ENCODE results near the gene ALDH9A1.
"Not testable (repeated sequence)": the region's sequence is repeated elsewhere in the genome, so short reads cannot be mapped to it uniquely, and the experiment has no call there.

The ALDH9A1 gene

GRCh38 chr1:165686971-165687433 lies 11.4 kb downstream of the ALDH9A1 start:
- no peak for DNase-seq (ENCODE audit: low read depth)

DNA sequence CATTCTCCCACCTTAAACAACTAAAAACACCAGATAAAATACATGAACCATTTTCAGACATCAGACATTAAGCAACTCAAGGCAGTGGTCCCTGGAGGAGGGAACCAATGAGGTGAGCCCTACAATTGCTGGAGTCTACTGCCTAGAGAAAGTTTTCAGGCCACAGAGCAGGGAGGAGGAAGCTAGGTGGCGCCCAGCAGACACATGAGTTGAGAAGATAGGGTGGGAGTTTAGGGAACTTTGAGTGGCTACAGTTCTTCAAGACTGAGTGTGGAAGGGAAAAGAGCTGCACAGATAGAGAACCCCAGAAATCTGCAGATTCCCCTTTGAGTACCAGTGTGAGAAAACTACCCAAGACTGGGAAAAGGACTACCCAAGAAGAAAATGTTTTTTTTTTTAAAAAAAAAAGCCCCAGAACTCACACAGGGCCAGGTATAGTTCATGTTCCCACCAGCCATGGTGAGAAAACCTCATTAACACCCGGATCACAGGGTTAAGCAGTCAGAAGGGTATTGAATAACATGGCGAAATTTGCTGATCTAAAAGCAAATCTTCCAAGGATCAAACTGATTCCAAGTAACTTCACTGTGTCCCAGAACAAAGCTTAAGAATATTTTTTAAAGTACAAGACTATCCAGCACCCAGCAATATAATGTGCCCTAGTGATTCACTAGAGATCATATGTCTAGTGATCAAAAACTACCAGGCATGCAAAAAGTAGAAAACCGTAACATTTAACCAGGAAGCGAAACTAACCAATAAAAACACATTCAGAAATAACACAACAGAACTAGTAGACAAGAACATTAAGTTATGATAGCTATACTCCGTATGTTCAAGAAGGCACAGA lies 12.0 kb downstream of the ALDH9A1 start:
- no peak for DNase-seq (ENCODE audit: low read depth)

- DNase-seq (ENCODE audit: low read depth): no peak
These were observed 14.4 kb downstream of the ALDH9A1 start for GRCh38 chr1:165683848-165684485.

- DNase-seq (ENCODE audit: low read depth): not testable (repeated sequence)
These were observed 17.6 kb downstream of the ALDH9A1 start for GRCh38 chr1:165680773-165681172.

GRCh38 chr1:165680303-165680702 lies 18.1 kb downstream of the ALDH9A1 start:
- no peak for DNase-seq (ENCODE audit: low read depth)

DNA sequence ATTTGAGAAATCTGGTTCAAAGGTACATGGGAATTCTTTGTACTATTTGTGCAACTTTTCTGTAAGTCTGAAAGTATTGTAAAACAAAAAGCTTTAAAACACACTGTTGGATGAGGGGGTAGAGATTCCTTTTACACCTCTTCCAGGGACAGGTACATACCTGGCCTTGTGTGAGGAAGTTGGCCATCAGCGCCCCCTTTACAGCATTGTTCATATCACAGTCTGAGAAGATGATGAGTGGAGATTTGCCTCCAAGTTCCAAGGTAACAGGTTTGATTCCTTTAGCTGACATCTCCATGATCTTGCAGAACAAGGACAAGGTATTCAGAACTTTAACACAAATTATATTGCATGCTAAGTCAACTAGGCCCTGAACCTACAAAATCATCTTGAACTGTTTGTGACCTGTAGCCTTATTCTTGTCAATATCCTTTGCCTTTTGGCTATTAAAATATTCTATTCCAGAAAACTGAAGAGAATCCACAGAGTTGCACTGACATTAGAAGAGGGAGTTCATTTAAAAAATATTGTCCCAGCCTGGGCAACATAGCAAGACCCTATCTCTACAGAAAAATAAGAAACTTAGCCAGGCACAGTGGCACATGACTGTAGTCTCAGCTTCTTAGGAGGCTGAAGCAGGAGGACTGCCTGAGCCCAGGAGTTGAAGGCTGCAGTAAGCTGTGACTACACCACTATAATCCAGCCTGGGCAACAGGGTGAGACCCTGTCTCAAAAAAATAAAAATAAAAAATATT lies 18.9 kb downstream of the ALDH9A1 start:
- DNase-seq (ENCODE audit: low read depth): no peak

DNA sequence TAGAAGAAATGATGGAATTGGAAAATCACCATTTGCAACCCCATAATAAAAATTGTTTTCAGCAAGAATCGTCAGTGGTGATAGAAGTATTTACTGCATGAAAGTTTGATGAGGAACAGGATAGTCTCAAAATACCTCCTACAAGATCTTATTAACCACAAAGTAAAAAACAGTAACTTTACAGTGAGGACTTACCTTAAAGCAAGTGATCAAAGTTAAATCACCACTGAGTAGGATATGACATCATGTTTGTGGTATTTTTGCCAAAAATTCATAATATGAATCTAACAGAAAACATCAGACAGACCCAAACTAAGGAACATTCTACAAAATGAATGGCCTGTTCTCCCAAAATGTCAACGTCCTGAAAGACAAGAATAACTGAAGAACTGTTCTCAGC lies 19.9 kb downstream of the ALDH9A1 start:
- DNase-seq (ENCODE audit: low read depth): no peak

GRCh38 chr1:165675794-165676193 lies 22.6 kb downstream of the ALDH9A1 start:
- DNase-seq (ENCODE audit: low read depth): no peak

- no peak for DNase-seq (ENCODE audit: low read depth)
These were observed 23.8 kb downstream of the ALDH9A1 start for GRCh38 chr1:165674599-165674998.

DNA sequence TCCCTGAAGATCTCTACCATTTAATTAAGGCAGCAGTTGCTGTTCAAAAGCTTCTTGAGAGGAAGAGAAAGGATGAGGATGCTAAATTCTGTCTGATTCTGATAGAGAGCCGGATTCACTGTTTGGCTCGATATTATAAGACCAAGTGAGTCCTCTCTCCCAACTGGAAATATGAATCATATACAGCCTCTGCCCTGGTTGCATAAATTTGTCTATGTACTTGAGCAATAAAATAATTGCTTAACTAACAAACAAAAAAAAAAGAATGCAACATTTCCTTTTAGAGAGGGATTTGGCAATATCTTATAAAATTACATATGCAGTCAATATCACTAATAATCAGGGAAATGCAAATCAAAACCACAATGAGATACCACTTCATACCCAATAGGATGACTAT lies 26.8 kb downstream of the ALDH9A1 start:
- no peak for DNase-seq (ENCODE audit: low read depth)

GRCh38 chr1:165668184-165668583 lies 30.2 kb downstream of the ALDH9A1 start:
- no peak for DNase-seq (ENCODE audit: low read depth)

DNA sequence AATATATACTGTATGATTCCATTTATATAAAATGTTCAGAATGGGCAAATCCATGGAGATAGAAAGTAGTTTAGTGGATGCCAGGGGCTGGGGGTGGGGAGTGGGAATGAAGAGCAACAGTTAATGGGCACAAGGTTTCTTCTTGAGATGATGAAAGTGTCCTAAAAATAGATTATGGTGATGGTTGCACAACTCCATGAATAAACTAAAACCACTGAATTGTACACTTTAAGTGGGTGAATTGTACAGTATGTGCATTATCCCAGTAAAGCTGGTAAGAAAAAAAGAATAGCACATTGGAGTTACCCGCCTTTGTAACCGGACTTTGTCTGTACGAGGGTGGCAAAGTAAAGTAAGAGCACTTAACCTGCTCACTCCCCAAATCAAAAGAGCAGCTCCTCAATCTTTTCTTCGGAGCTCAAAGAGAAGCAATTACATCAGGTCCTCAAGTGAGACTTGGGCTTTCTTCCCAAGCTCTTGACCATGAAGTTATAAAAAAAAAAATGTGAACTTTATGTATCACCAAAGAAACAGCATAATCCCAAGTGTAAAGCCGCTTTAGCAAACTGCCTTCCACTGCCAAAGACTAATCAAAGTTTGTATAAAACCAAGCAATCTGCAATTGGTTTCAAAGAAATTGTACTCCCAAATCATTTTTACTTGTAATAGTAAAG lies 32.1 kb downstream of the ALDH9A1 start:
- DNase-seq (ENCODE audit: low read depth): no peak

DNA sequence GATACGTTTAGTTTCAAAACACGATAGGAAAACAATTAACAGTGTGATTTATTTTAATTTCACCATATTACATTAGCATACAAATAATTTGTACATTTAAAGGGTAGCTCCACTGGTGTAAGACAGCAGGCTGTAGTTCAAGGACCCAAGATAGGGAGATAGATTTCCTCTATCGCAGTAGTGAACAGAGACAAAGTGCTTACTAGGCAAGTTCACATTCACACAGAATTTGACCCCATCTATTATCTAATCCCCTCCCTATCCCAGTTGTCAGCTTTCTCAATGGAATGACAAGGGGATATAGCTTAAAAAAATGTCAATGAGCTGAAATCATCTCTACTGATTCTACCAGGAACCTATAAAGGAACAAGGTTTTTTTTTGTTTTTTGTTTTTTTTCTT lies 36.2 kb downstream of the ALDH9A1 start:
- DNase-seq (ENCODE audit: low read depth): no peak

GRCh38 chr1:165661703-165662102 lies 36.7 kb downstream of the ALDH9A1 start:
- no peak for DNase-seq (ENCODE audit: low read depth)

DNA sequence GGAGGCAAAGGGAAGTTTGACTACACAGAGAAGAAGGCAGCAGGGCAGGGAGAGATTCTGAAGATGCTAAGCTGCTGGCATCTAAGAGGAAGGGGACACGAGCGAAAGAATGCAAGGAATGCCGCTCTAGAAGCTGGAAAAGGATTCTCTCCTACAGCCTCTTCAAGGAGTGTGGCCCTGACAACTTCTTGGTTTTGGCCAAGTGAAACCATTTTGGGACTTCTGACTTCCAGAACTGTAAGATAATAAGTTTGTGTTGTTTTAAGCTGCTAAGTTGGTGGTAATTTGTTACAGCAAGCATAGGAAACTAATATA lies 38.8 kb downstream of the ALDH9A1 start:
- DNase-seq (ENCODE audit: low read depth): no peak

DNA sequence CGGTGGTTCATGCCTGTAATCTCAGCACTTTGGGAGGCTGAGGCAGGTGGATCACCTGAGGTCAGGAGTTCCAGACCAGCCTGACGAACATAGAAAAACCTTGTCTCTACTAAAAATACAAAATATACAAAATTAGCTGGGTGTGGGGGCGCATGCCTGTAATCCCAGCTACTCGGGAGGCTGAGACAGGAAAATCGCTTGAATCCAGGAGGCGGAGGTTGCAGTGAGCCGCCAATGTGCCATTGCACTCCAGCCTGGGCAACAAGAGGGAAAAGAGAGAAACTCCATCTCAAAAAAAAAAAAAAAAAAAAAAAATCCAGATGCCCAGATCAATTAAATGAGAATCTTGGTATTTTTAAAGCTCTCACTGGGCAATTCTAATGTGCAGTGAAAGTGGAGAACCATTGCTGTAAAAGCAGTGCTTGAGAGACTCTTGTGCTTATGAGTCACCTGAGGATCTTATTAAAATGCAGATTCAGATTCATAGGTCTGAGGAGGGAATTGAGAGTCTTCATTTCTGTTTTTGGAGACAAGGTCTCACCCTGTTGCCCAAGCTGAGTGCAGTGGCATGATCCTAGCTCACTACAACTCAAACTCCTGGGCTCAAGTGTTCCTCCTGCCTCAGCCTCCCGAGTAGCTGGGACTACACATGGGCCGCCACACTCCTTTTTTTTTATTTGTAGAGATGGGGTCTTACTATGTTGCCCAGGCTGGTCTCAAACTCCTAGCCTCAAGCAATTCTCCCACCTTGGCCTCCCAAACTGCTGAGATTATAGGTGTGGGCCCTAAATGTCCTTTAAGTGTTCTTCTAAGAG lies 39.4 kb downstream of the ALDH9A1 start:
- DNase-seq (ENCODE audit: low read depth): not testable (repeated sequence)

- no peak for DNase-seq (ENCODE audit: low read depth)
These were observed 47.3 kb downstream of the ALDH9A1 start for GRCh38 chr1:165650981-165651625.

GRCh38 chr1:165648919-165649572 lies 49.3 kb downstream of the ALDH9A1 start:
- DNase-seq (ENCODE audit: low read depth): no peak

DNA sequence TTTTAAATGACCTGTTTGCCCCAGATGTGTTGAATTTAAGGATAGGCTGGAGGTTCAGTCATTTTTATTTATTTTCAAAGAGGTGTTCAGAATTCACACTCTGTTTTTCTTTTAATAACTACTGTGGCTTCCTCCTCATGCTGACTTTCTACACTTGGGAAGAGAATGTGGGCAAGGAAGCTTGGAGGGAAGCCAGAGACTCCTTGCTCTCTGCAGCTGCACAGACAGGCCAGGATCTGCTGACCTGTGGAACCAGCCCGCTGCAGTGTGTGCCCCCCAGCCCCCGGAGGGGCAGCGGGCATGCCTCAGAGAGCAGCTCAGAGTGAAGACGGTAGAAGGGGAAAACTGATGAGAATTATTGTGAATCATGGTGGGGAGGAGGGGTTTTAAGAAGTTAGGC lies 50.4 kb downstream of the ALDH9A1 start:
- no peak for DNase-seq (ENCODE audit: low read depth)

GRCh38 chr1:165647517-165647916 lies 50.8 kb downstream of the ALDH9A1 start:
- DNase-seq (ENCODE audit: low read depth): no peak

Data from T follicular helper cell (primary cell).